ENCODE data around the gene MAN1C1.

DNA sequence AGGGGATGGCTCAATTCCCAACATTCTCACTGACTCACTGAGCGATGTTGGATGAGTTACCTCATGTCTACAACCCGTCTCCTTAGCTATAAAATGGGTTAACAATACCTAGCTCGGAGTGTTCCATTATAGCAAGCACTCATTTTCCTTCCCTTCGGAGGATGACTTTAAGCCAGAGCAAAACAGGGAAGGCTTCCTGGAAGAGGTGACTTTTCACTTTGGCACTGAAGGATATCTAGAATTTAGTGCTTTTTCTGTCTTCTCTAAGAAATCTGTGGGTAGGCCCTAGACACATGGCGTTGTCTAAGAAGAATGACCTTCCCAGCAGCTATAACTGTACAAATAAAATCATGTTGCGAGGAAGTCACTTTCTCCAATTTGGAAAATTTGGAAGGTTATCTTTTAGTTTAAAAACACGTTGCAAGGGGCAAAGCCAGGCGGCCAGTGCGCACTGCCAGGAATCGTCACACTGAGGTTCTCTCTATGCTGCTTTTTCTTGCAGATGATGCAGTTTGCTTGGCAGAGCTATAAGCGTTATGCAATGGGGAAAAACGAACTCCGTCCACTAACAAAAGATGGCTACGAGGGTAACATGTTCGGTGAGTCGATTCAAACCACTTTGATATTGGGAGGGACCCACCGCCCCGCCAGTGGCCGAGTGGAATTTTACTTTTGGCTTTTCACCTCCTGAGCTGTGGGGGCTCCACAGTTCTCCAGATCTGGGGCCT lies 69.5 kb downstream of the MAN1C1 start:
- TF ChIP-seq EZH2phosphoT487 (conservative IDR thresholded peaks at IDR 0.05; ENCODE audit: low read length), result no peak
- TF ChIP-seq, protein P1, sequence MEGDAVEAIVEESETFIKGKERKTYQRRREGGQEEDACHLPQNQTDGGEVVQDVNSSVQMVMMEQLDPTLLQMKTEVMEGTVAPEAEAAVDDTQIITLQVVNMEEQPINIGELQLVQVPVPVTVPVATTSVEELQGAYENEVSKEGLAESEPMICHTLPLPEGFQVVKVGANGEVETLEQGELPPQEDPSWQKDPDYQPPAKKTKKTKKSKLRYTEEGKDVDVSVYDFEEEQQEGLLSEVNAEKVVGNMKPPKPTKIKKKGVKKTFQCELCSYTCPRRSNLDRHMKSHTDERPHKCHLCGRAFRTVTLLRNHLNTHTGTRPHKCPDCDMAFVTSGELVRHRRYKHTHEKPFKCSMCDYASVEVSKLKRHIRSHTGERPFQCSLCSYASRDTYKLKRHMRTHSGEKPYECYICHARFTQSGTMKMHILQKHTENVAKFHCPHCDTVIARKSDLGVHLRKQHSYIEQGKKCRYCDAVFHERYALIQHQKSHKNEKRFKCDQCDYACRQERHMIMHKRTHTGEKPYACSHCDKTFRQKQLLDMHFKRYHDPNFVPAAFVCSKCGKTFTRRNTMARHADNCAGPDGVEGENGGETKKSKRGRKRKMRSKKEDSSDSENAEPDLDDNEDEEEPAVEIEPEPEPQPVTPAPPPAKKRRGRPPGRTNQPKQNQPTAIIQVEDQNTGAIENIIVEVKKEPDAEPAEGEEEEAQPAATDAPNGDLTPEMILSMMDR (IDR thresholded peaks at IDR 0.05; ENCODE audit: insufficient read depth, low read length, poor library complexity, severe bottlenecking), result no peak
